GM12874 (cell line): Measurements from ENCODE around the gene ZCCHC24.

ENCODE experiments used
- CTCF ChIP-seq: IDR thresholded peaks from 2 replicates; pipeline ENCODE4 v1.5.1; 2011; ENCODE audit warnings: low read depth, mild to moderate bottlenecking, control low read depth, low read length, moderate library complexity; ENCODE audit not compliant: insufficient read depth

The ZCCHC24 gene

GRCh38 chr10:79488336-79488735 lies 42.9 kb upstream of the ZCCHC24 start:
- no peak for TF ChIP-seq CTCF

GRCh38 chr10:79487296-79488194 lies 42.1 kb upstream of the ZCCHC24 start:
- peak; percentile 85 for TF ChIP-seq CTCF

- no peak for TF ChIP-seq CTCF
Measured at GRCh38 chr10:79484476-79484875, 39.1 kb upstream of the ZCCHC24 start.

- no peak for TF ChIP-seq CTCF
Measured at GRCh38 chr10:79483948-79484347, 38.5 kb upstream of the ZCCHC24 start.

GRCh38 chr10:79483299-79483698 lies 37.9 kb upstream of the ZCCHC24 start:
- TF ChIP-seq CTCF, result no peak

GRCh38 chr10:79482741-79483140 lies 37.3 kb upstream of the ZCCHC24 start:
- no peak for TF ChIP-seq CTCF

GRCh38 chr10:79482304-79482703 lies 36.9 kb upstream of the ZCCHC24 start:
- no peak for TF ChIP-seq CTCF
